Body of pancreas (tissue), 4 donors: ENCODE results near the gene EMP2. TPM values are rescaled to one million over a fixed set of nuclear protein-coding genes. Genes with fewer than 3 reads are reported as not detected.

Experiments used
- ATAC-seq: fragments of 150-250 bp; one replicate; pipeline ENCODE4 v1.9.1; 2016
- DNase-seq, 4 donors: peaks; one replicate each; pipeline ENCODE4 v3.0.0-alpha.2; 2019
- H3K27ac ChIP-seq, 4 donors: fragments of 200-600 bp; sonication (generic); 1 replicate in 3 of 4; 2 replicates in 1 of 4; pipeline versions ENCODE4 v1.5.1 to v1.6.1; 2016 to 2019; ENCODE audit warnings: mild to moderate bottlenecking in 1 of 4, mixed read lengths in 1 of 4, moderate library complexity in 1 of 4
- H3K27me3 ChIP-seq, 2 donors: fragments of 200-600 bp; sonication (generic); one replicate each; pipeline ENCODE4 v1.6.0; 2016; ENCODE audit warnings: mild to moderate bottlenecking in 1 of 2
- H3K36me3 ChIP-seq, 2 donors: fragments of 200-600 bp; sonication (generic); replicated peaks in 1 of 2; 2 replicates each; pipeline ENCODE4 v1.5.1; 2016; ENCODE audit warnings: low read depth in 2 of 2; ENCODE audit not compliant: insufficient read depth in 1 of 2
- H3K4me1 ChIP-seq: fragments of 200-600 bp; sonication (generic); one replicate; pipeline ENCODE4 v1.6.0; 2016
- H3K4me3 ChIP-seq, 2 donors: fragments of 200-600 bp; sonication (generic); 1 replicate in 1 of 2; 2 replicates in 1 of 2; pipeline ENCODE4 v1.5.1; 2016 to 2019
- H3K9me3 ChIP-seq, 3 donors: fragments of 200-600 bp; sonication (generic); 1 replicate in 2 of 3; 2 replicates in 1 of 3; pipeline ENCODE4 v1.5.1; 2016
- POLR2A ChIP-seq, 3 donors: fragments of 450-650 bp; IDR thresholded peaks; one replicate each; pipeline ENCODE4 v1.6.1; 2016; ENCODE audit warnings: antibody characterized with exemption in 3 of 3, mild to moderate bottlenecking in 2 of 3
- WGBS, 2 donors: methylation state at CpG; one replicate each; pipeline ENCODE4 v1.1.5; 2017; 5-methylcytosine and 5-hydroxymethylcytosine counted together
- intact Hi-C: fragments of 100-400 bp; cut with DNase I; formaldehyde crosslinking; loops from one replicate; pipeline ENCODE4 v1.15.1; 2023
- total RNA-seq, 2 donors: library from RNA; depleted of rRNA; stranded (reverse); fragments of >200 nt; gene quantifications; one replicate each; pipeline ENCODE4 v1.1.0, GENCODE V29; 2016
- TF ChIP-seq, protein P1 (sequence below), 7 experiments: fragments of 450-650 bp in 4 of 7; fragments of 200-600 bp in 3 of 7; sonication (generic) in 3 of 7; IDR thresholded peaks; one replicate each; pipeline ENCODE4 v1.5.1; 2016 to 2019; ENCODE audit warnings: antibody characterized with exemption in 7 of 7

EMP2 gene
- total RNA-seq, 2 donors from 2014 or later = 8.6 to 17.9 TPM

DNA sequence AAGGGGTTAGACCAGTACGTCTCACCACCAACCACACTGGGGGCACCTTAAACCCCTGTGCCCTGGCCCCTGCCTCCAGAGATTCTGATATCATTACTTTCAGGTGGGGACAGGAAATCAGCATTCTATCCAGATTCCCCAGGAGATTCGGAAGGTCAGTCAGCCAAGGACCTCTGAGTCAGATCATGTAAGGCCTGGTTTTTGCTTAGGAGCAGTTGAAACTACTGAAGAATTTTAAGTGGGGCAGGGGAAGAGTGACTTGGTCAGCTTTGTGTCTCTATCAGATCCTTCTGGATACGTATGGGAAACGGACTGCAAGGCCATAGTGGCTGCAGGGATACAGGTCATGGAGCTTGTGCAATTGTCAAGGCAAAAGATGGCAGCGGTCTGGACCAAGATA, 9.0 kb downstream of the EMP2 start:
- TF ChIP-seq, protein P1, sequence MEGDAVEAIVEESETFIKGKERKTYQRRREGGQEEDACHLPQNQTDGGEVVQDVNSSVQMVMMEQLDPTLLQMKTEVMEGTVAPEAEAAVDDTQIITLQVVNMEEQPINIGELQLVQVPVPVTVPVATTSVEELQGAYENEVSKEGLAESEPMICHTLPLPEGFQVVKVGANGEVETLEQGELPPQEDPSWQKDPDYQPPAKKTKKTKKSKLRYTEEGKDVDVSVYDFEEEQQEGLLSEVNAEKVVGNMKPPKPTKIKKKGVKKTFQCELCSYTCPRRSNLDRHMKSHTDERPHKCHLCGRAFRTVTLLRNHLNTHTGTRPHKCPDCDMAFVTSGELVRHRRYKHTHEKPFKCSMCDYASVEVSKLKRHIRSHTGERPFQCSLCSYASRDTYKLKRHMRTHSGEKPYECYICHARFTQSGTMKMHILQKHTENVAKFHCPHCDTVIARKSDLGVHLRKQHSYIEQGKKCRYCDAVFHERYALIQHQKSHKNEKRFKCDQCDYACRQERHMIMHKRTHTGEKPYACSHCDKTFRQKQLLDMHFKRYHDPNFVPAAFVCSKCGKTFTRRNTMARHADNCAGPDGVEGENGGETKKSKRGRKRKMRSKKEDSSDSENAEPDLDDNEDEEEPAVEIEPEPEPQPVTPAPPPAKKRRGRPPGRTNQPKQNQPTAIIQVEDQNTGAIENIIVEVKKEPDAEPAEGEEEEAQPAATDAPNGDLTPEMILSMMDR (IDR thresholded peaks at IDR 0.05) = no peak
- TF ChIP-seq POLR2A (IDR thresholded peaks at IDR 0.05) = no peak
- intact Hi-C loops = no loop called here
- Histone ChIP-seq H3K36me3 (no peaks in the 10 kb centered on the region), H3K4me3 (no peak overlapping the region), H3K4me1 (no peaks in the 10 kb centered on the region), H3K27ac (no peak overlapping the region), H3K27me3 (no peaks in the 10 kb centered on the region), H3K9me3 (no peaks in the 10 kb centered on the region)
- no peak for DNase-seq
- ATAC-seq = no peak
- 66 to 70% methylated on average over 5 of the region's 5 CpGs for WGBS, 2 donors

DNA sequence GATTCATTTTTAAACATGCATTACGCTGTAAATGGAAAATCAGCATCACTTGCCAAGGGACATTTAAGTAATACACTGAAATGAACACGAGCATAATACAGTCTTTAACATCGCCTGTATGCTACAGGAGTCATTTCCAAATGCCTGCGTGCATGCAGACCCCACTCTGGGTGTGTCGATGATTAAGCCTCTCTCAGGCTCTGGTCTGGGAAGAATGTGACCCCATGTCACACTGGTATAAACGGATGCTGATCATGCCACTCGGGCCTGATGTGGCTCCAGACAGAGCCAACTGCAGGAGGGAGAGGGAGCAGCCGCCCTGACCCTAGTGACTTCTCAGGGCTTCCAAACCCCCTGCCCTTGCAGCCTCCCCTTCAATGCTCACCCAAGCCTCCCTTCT, 10.8 kb downstream of the EMP2 start:
- Histone ChIP-seq H3K36me3 (no peaks in the 10 kb centered on the region), H3K4me3 (no peak overlapping the region), H3K27me3 (no peaks in the 10 kb centered on the region), H3K27ac (no peak overlapping the region), H3K9me3 (no peaks in the 10 kb centered on the region), H3K4me1 (no peaks in the 10 kb centered on the region)
- intact Hi-C loops = no loop called here
- no peak for TF ChIP-seq POLR2A (IDR thresholded peaks at IDR 0.05)
- TF ChIP-seq, protein P1 (IDR thresholded peaks at IDR 0.05) = no peak
- ATAC-seq = no peak
- 84 to 91% methylated on average over 8 of the region's 8 CpGs for WGBS, 2 donors
- no peak for DNase-seq

DNA sequence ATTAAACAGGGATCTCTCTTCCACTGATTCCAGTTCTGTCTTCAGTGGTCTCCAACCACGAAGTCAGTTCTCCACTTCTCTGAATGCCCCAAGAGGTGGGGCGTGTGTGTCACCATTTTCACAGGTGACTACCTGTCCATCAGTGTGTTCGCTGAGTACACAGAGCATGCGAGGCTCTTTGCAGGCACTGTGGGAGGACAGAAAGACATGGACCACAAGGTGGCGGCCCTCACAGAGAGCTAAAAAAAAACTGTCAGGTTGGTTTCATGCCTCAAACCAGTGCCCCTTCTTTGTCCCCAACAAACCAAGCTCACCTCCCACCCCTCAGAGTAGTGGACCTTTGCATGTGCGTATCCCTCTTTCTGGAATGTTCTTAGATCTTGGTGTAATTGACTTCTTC, 13.8 kb downstream of the EMP2 start:
- TF ChIP-seq, protein P1 (IDR thresholded peaks at IDR 0.05) = no peak
- TF ChIP-seq POLR2A (IDR thresholded peaks at IDR 0.05) = no peak
- no peak overlapping the region for H3K27ac ChIP-seq
- intact Hi-C loops = no loop called here
- ATAC-seq (no peak), DNase-seq (no peak)
- no peak overlapping the region for H3K4me3 ChIP-seq
- no peaks in the 10 kb centered on the region for H3K36me3 ChIP-seq
- WGBS, 2 donors = 73 to 75% methylated on average over 6 of the region's 6 CpGs
- no peaks in the 10 kb centered on the region for H3K4me1 ChIP-seq
- no peaks in the 10 kb centered on the region for H3K27me3 ChIP-seq
- peaks cover 0 to 8% (median 0%) of the 10 kb centered on the region in 3 donors for H3K9me3 ChIP-seq

DNA sequence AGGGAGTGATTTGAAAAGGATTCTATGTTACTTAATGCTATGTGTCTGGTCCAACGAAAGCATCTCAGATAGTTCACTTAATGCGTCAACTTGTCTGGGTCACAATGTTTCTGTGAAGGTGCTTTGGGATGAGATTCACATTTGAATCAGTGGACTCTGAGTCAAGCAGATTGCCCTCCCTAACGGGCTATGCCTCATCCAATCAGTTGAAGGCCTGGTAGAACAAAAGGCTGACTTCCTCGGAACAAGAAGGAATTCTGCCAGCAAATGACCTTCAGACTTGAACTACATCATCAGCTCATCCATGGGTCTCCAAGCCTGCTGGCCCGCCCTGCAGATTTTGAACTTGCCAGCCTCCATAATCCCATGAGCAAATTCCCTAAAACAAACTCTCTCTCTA, 15.2 kb downstream of the EMP2 start:
- peaks cover 0 to 8% (median 0%) of the 10 kb centered on the region in 3 donors for H3K9me3 ChIP-seq
- no peaks in the 10 kb centered on the region for H3K4me1 ChIP-seq
- H3K4me3 ChIP-seq = no peak overlapping the region
- no peaks in the 10 kb centered on the region for H3K27me3 ChIP-seq
- 75% methylated on average over 5 of the region's 5 CpGs for WGBS, 2 donors
- intact Hi-C loops = no loop called here
- no peaks in the 10 kb centered on the region for H3K36me3 ChIP-seq
- TF ChIP-seq, protein P1 (IDR thresholded peaks at IDR 0.05) = no peak
- TF ChIP-seq POLR2A (IDR thresholded peaks at IDR 0.05) = no peak
- no peak for ATAC-seq
- DNase-seq = no peak
- H3K27ac ChIP-seq = peak overlapping the region in 1 of 4 donors; percentile 20

DNA sequence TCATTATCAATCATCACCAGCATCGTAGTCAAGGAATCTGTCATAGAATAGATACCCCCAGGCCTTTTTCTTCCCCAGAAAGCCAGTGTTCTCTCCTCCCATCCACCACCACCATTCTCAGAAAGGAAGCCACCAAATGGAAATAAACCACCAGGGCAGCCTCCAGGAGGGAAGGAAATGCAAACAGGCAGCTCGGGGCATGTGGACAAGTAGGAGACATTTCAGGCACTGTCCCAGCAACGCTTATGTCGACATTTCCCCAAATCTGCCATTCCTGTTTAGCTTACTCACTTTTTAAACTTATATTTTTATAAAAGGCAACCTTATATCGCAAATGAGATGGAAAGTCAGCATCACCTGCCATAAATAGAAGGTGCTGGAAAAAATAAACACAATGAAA, 15.8 kb downstream of the EMP2 start:
- H3K4me3 ChIP-seq = no peak overlapping the region
- H3K27me3 ChIP-seq = no peaks in the 10 kb centered on the region
- TF ChIP-seq, protein P1 (IDR thresholded peaks at IDR 0.05) = no peak
- TF ChIP-seq POLR2A (IDR thresholded peaks at IDR 0.05) = no peak
- ATAC-seq (no peak), DNase-seq (no peak)
- 73 to 88% methylated on average over 5 of the region's 5 CpGs for WGBS, 2 donors
- no peaks in the 10 kb centered on the region for H3K4me1 ChIP-seq
- no peaks in the 10 kb centered on the region for H3K36me3 ChIP-seq
- H3K9me3 ChIP-seq = peaks cover 0 to 8% (median 0%) of the 10 kb centered on the region in 3 donors
- intact Hi-C loops = no loop called here
- peak overlapping the region in 1 of 4 donors; percentile 20 for H3K27ac ChIP-seq
